DMS 273 (cell line): ENCODE data around the gene TSPAN4.

Experiments
- DNase-seq: peaks from one replicate; lab custom pipeline; 2025; ENCODE audit not compliant: unreplicated experiment; lab: John Stamatoyannopoulos, UW

TSPAN4 gene

GRCh38 chr11:848380-848931 lies 5.8 kb downstream of the TSPAN4 start:
- peak; percentile 59 for DNase-seq

DNA sequence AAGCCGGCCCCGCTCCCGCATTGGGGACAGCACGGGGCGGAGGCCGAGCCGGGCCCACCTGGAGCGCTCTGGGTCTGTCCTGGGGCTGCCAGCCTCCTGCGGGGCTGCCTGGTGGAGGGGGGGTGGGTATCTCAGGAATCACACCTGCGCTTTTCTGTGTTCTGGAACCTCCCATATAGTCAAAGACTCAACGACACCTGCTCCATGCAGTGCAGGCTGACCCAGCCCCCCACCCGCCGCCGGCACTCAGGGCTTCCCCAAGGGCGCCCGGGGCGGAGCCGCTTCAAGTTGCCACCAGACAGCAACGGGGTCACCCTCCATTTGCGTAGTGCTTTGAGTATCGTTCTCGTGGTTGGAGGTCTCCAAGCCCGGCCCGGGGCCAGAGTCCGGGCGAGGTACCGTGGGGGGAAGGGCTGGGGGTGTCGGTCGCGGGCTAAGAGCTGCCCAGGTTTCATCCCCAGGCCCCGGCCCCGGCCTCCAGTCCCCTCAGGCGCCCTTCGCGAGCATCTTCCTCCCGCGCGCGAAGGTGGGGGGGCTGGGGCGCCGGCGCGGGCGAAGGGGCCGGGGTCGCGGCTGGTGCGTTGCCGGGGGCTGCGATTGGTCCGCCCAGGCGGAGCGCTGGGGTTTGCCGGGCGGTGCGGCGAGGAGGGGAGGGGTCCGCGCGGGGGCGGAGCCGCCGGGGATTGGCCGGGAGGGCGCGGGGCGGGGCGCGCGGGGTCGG lies 6.6 kb downstream of the TSPAN4 start:
- DNase-seq = peak; percentile 63

DNA sequence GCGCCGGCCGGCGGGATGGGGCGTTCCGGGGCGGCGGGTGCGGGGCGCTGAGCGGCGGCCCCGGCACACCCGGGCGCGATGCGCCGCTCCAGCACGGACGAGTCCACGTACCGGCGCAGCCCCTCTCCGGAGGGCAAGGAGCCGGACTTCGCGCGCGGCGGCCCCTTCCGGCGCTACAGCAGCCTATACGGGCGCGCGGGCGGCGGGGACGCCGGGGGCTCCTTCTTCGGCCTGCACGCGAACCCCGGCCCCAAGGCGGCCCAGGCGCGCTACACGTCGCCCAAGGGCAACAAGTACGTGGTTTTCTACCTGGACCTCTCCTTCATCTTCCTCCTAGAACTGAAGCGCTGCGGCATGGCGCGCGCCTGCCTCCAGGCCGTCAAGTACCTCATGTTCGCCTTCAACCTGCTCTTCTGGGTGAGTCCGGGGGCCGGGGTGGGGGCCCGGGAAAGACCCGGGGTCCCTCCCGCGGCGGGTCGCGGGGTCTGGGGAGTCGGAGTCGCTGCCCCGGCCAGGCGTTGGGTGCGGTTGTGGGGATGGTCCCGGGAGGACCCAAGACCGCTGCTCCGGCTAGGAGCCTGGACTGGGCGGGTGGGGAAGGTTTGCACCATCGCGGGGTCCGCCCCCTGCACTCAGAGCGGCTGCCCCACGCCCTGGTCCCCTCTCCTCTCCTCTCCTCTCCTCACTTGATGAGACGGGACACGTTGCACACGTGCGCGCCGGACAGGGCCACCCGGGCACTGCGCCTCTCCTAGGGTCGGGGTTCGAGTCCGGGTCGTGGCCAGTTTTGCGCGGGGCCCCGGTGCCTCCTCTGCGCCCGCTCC lies 7.5 kb downstream of the TSPAN4 start:
- DNase-seq = no peak

GRCh38 chr11:850775-851763 lies 8.4 kb downstream of the TSPAN4 start:
- DNase-seq = peak; percentile 56

DNA sequence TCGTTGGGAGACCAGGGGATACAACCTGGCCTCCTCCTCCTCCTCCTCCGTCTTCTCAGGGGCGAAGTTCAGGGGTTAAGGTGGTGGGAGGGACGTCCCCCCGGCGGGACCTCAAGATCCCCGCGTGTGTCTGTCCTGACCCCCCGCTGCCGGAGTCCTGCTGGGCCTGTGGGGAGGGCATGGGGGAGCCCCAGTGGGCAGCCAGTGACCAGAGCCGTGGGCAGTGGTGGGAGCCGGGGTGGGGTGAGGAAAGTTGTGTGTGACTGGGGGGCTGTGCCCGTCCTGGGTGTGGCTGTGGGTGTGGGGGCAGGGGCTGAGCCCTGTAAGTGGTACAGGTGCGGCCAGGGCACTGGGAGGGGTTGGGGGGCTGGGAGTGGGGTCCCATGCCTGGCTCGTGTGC lies 10.1 kb downstream of the TSPAN4 start:
- no peak for DNase-seq

GRCh38 chr11:853682-854448 lies 11.2 kb downstream of the TSPAN4 start:
- no peak for DNase-seq

DNA sequence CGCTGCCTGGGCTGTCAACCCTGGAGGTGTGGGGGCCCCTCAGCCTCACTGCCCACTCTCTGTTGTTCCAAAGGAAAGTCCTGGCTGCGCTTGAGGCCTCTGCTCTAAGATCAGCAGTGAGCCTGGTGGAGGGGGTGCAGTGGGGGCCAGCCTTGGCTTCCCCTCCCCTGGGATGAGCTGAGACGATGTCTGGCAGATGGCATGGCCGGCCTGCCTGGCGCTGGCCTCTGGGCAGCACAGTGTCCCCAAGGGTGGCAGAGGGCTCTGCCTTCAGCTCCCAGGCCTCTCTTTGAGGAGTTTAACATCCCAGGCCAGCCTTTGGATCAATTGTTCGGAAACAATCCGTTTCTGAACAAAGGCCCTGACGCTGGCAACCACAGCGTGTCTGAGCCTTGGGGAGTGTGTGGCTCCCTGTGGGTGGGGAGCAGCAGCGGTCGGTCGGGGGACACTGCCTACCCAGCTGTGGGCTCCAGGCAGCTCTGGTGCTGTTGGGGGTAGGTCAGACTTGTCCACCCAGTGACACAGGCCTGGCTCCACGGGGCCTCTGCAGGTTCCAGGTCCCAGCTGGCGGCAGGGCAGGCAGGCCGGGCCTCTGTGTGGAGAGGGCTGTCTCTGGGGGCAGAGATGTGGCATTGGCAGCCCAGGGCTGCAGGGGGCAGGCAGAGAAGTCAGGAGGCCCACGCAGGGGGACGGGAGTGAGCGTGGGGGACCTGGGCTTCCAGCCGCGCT lies 12.1 kb downstream of the TSPAN4 start:
- DNase-seq = no peak

DNA sequence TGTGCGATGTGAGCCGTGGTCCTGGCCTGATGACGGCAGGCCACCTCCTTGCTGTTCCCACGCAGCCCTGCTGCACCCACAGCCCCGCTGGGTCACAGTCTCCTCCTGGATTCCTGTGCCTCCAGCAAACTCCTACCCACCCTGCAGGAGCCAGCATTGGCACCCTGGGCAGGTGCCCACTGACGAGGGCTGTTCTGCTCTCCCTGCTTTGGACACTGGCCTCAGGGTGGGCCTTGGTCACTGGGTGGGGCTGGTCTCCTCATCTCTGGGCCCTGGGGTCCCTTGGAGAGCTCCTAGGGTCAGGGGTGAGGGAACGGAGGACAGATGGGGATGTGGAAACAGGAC lies 12.7 kb downstream of the TSPAN4 start:
- no peak for DNase-seq

DNA sequence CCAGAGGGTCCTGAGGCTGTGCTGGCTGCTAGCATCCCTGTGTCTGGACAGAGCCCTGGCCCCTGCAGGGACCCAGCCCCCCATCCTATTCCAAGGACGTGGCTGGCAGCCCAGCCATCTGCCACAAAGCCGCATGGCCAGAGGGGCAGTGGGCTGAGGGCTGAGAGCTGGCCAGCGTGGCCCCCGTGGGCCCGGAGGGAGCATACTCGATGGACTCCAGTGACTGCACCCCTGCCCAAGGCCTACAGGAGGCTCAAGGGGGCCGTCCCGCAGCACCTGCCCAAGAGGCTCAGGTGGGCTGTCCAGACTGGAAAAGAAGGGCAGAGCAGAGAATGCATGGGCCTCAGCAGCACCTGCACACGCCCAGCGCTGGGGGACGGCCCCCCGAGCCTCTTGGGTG lies 13.1 kb downstream of the TSPAN4 start:
- no peak for DNase-seq

GRCh38 chr11:856397-856796 lies 13.7 kb downstream of the TSPAN4 start:
- DNase-seq = peak; percentile 72

- no peak for DNase-seq
Observed at GRCh38 chr11:858053-858761, 15.6 kb downstream of the TSPAN4 start.

DNA sequence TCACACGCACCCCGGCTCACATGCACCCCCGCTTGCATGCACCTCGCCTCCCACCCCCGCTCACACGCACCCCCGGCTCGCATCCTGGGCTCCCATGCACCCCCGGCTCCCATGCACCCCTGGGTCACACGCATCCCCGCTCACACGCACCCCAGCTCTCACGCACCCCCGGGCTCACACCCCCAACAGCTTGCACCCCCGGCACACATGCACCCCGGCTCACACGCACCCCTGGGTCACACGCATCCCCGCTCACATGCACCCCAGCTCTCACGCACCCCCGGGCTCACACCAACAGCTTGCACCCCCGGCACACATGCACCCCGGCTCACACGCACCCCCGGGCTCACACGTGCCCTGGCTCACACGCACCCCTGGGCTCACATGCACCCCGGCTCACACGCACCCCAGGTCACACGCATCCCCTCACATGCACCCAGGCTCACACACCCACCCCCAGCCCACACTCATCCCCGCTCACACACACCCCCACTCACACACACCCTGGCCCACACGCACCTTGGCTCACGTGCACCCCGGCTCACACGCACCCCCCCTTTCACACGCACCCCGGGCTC lies 16.2 kb downstream of the TSPAN4 start:
- no peak for DNase-seq

GRCh38 chr11:859394-860131 lies 16.9 kb downstream of the TSPAN4 start:
- DNase-seq = peak; percentile 83

DNA sequence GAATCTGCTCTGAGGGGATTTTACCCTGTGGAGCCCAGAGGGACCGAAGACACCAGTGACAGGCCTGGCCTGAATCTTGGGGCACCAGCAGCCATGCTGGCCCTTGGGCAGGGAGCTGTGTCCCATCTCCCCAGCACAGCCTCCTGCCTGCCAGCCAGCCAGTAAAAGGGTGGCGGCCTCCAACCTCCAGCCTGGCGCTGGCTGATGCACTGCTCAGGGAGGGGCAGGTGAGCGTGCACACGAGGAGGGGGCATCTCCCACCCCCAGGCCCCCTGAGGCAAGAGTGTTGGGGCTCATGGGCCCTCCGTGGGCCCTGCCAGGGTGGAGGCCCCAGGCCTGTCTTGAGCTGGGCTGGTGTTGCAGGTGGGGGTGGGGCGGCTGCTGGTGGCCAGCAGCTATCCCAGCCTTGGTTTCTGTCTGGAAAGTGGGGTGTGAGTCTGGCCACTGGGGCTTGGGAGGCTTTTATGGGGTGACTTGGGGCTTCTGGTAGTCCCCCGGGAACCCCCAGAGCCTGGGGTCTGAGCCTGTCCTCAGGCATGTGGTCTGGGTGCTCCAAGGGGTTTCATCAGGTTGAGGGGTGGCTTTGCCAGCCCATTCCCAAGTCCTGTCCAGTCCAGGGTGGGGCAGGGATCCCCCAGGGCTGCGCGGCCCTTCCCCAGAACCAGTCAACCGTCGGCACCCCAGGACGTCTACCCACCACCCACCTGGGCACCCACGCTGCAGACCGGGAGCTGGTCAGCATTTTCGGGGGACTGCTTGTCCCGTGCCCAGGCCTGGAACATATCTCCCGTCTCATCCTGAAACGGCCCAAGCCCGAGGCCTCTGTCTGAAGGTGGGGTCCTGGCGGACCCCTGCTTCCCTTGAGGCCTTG lies 17.8 kb downstream of the TSPAN4 start:
- no peak for DNase-seq

DNA sequence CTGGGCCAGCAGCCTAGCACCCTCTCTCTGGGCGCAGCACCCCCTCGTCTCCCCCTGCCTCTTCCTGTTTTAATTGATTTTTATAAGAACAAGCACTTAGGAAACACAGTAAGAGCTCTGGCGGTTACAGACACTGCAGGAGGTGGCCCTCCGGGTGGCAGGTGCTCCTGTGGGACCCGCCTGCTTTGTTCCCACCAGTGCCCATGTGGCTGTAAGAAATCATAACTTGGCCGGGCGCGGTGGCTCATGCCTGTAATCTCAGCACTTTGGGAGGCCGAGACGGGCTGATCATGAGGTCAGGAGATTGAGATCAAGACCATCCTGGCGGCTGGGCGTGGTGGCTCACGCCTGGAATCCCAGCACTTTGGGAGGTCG lies 18.4 kb downstream of the TSPAN4 start:
- no peak for DNase-seq

GRCh38 chr11:862081-862661 lies 19.5 kb downstream of the TSPAN4 start:
- DNase-seq = peak; percentile 79

GRCh38 chr11:862696-863022 lies 20.0 kb downstream of the TSPAN4 start:
- DNase-seq = no peak
